RWPE2 (cell line): Measurements from ENCODE around the gene NKD2.

ENCODE experiments used
- ATAC-seq: fragments of 200-7000 bp; cut with Tn5 transposase; 3 replicates; pipeline ENCODE4 v1.9.1; 2021; ENCODE audit warnings: low read depth
- DNase-seq: peaks from one replicate; pipeline ENCODE4 v3.0.0-alpha.2; 2020; ENCODE audit warnings: low spot score
- H3K27ac ChIP-seq: fragments of 450-650 bp; 2 replicates; pipeline ENCODE4 v1.5.1; 2017; ENCODE audit warnings: mild to moderate bottlenecking; ENCODE audit not compliant: poor library complexity, severe bottlenecking
- H3K27me3 ChIP-seq: fragments of 250-450 bp; sonication (Bioruptor Pico); 2 replicates; pipeline ENCODE4 v1.5.1; 2021; ENCODE audit warnings: mild to moderate bottlenecking, moderate library complexity; ENCODE audit not compliant: insufficient read depth, poor library complexity, severe bottlenecking
- H3K36me3 ChIP-seq: fragments of 250-450 bp; sonication (Bioruptor Pico); 2 replicates; pipeline ENCODE4 v1.5.1; 2020; ENCODE audit warnings: low read depth, mild to moderate bottlenecking, moderate library complexity
- H3K4me1 ChIP-seq: fragments of 250-450 bp; sonication (Bioruptor Pico); 2 replicates; pipeline ENCODE4 v1.5.1; 2021; ENCODE audit warnings: mild to moderate bottlenecking, moderate library complexity; ENCODE audit not compliant: insufficient read depth, poor library complexity, severe bottlenecking
- H3K4me3 ChIP-seq: fragments of 250-450 bp; sonication (Bioruptor Pico); 2 replicates; pipeline ENCODE4 v1.5.1; 2021; ENCODE audit warnings: mild to moderate bottlenecking, moderate library complexity; ENCODE audit not compliant: severe bottlenecking
- H3K9me3 ChIP-seq: fragments of 250-450 bp; sonication (Bioruptor Pico); 2 replicates; pipeline ENCODE4 v1.5.1; 2021; ENCODE audit warnings: mild to moderate bottlenecking, moderate library complexity; ENCODE audit not compliant: severe bottlenecking
- TF ChIP-seq, protein P1 (sequence below): fragments of 450-650 bp; IDR thresholded peaks from one replicate; pipeline ENCODE4 v1.5.1; 2017; ENCODE audit warnings: mild to moderate bottlenecking, moderate library complexity; ENCODE audit not compliant: poor library complexity, severe bottlenecking

Gene NKD2

DNA sequence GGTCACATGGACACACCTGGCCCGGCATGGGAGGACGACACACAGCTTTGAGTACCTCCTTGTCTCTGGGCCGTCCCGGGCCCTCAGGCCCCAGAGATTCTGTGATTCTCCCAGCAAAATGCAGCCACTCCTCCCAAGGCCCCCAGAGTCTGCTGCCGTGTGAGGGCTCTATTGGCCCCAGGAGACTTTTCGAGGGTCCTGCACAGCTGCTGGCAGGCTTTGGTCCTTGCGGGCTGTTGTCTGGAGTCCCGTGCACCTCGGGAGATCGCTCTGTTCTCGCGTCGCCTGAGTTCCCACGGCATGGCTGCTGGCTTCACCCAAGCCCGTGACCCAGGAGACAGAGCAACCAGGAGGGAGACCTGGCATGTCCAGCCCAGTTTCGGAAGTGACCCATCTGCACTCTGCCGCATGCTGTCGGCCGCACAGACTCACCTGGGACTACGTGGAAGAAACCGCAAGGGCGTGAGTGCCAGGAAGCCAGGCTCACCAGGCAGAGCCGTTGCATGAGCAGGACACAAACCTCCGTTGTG, 46.8 kb upstream of the NKD2 start:
- DNase-seq (peak; percentile 52), ATAC-seq (no peak)
- no peak overlapping the region for H3K27ac ChIP-seq
- peaks cover 24% of the 10 kb centered on the region for H3K4me1 ChIP-seq
- TF ChIP-seq, protein P1, sequence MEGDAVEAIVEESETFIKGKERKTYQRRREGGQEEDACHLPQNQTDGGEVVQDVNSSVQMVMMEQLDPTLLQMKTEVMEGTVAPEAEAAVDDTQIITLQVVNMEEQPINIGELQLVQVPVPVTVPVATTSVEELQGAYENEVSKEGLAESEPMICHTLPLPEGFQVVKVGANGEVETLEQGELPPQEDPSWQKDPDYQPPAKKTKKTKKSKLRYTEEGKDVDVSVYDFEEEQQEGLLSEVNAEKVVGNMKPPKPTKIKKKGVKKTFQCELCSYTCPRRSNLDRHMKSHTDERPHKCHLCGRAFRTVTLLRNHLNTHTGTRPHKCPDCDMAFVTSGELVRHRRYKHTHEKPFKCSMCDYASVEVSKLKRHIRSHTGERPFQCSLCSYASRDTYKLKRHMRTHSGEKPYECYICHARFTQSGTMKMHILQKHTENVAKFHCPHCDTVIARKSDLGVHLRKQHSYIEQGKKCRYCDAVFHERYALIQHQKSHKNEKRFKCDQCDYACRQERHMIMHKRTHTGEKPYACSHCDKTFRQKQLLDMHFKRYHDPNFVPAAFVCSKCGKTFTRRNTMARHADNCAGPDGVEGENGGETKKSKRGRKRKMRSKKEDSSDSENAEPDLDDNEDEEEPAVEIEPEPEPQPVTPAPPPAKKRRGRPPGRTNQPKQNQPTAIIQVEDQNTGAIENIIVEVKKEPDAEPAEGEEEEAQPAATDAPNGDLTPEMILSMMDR: no peak
- no peaks in the 10 kb centered on the region for H3K9me3 ChIP-seq
- peaks cover 12% of the 10 kb centered on the region for H3K27me3 ChIP-seq
- no peaks in the 10 kb centered on the region for H3K36me3 ChIP-seq
- H3K4me3 ChIP-seq: no peak overlapping the region

DNA sequence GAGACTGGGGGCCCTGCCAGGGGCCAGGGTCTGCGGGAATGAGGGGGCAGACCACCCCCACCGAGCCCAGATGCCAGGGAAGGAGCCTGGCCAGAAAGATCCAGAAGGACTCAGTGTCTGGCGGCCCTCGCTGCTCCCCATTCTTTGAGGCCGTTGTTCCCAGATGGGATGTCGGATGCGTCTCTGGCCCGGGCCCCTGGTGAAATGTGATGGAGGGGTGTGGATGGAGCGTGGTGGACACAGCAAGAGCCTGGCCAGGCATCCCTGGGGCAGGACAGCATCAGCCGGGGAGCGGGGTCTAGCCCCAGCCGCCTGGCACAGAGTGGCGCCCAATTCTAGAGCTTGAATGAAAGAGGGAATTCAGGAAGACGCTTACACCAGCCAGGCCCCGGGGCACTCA, 46.2 kb upstream of the NKD2 start:
- DNase-seq (peak; percentile 58), ATAC-seq (no peak)
- Histone ChIP-seq H3K9me3 (no peaks in the 10 kb centered on the region), H3K4me1 (peaks cover 18% of the 10 kb centered on the region), H3K27me3 (peaks cover 18% of the 10 kb centered on the region), H3K36me3 (no peaks in the 10 kb centered on the region), H3K27ac (no peak overlapping the region), H3K4me3 (no peak overlapping the region)
- TF ChIP-seq, protein P1: no peak

DNA sequence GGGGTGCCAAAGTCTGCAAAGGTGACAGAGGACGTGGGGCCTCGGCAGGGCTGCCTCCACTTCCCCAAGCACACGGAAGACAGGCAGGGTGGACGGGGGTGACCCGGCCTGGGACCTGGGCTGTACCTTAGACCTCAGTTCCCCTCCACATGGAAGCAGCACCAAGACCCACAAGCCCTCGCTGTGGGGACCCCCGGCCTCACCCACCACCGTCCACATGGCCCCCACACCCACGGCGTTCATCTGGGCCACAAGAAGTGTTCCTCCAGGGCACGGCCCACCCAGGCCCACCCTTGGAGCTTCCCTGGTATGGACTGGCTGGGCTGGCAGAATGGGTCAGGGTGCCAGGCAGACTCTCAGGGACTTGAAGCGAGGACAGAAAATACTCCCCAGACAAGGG, 45.8 kb upstream of the NKD2 start:
- TF ChIP-seq, protein P1: no peak
- Histone ChIP-seq H3K27me3 (peaks cover 23% of the 10 kb centered on the region), H3K4me3 (no peak overlapping the region), H3K27ac (no peak overlapping the region), H3K4me1 (peaks cover 14% of the 10 kb centered on the region), H3K9me3 (no peaks in the 10 kb centered on the region), H3K36me3 (no peaks in the 10 kb centered on the region)
- ATAC-seq (no peak), DNase-seq (peak; percentile 59)

DNA sequence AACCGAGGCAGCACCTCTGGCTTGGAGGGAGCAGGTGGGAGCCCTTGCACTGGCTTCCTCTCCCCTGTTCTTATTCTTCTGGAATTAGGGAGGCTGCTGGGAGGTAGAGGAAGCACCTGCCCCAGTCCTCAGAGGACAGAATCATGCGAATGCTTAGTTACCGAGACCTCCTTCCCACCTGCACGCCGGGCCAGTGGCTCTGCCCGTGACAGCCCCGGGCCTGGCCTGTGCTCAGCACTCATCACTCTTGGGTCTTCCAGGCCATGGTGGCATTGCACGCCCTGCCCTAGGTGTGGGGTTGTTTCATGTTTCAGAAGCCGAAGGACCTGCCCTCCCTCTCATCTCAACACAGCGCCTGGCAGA, 45.3 kb upstream of the NKD2 start:
- Histone ChIP-seq H3K4me3 (no peak overlapping the region), H3K36me3 (no peaks in the 10 kb centered on the region), H3K9me3 (no peaks in the 10 kb centered on the region), H3K27me3 (peaks cover 27% of the 10 kb centered on the region), H3K4me1 (peaks cover 10% of the 10 kb centered on the region), H3K27ac (no peak overlapping the region)
- TF ChIP-seq, protein P1: no peak
- no peak for ATAC-seq
- no peak for DNase-seq

DNA sequence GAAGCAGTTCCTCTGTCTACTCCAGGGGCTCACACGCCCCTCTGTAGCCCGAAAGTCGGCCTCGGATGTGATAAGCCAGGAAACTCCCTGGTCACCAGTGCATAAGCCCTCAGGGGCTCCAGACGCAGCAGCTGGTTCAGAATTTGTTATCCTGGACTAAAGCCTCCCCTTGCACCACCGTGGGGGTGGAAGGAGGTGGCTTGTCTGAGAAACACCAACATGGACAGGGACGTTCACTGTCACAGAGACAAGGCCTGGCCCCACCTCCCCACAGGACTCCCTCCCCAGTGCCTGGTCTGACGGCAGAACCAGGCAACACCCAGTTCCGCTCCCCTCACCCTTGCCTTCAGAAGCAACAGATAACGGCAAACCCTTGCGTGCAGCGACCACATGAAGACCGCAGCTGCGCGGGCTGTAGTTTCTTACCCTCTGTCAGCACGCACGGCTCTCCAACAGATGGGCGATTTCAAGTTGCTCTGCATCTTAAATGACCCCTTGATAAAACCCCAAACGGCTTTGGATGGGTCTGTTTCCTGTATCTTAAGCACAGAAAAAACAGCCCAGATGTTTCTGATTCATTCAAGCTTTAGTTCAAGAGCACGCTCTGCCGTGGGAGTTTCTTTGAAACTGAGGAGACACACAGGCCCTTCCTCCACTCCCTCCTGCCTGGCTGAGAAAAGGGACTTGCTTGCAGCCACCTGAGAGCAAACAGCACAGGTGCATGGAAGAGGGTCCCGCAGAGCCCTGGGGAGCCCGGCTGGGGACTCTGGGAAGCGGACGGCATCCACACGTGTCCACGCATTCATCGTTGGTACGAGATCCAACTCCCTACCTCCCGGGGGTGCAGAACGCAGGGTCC, 44.7 kb upstream of the NKD2 start:
- no peak overlapping the region for H3K27ac ChIP-seq
- H3K27me3 ChIP-seq: peaks cover 34% of the 10 kb centered on the region
- H3K4me3 ChIP-seq: no peak overlapping the region
- ATAC-seq: no peak
- H3K9me3 ChIP-seq: no peaks in the 10 kb centered on the region
- peaks cover 4% of the 10 kb centered on the region for H3K4me1 ChIP-seq
- H3K36me3 ChIP-seq: no peaks in the 10 kb centered on the region
- TF ChIP-seq, protein P1: no peak
- DNase-seq: no peak
